ENCODE measurements around the gene STEAP3.

Gene STEAP3

GRCh38 chr2:119307419-119308140 is 83.9 kb downstream of the STEAP3 start:
- intact Hi-C loops (cut with micrococcal nuclease): no loop called here
- H3K36me3 Mint-ChIP-seq (ENCODE audit: low read depth): peaks cover 9% of the 10 kb centered on the region
- no peak overlapping the region for H3K27ac Mint-ChIP-seq
- H3K4me1 Mint-ChIP-seq (ENCODE audit: low read depth): no peaks in the 10 kb centered on the region
- no peaks in the 10 kb centered on the region for H3K27me3 Mint-ChIP-seq
- no peak overlapping the region for H3K4me3 Mint-ChIP-seq
- H3K9me3 Mint-ChIP-seq: no peaks in the 10 kb centered on the region

GRCh38 chr2:119308793-119309330 is 85.2 kb downstream of the STEAP3 start:
- no peaks in the 10 kb centered on the region for H3K27me3 Mint-ChIP-seq
- H3K4me1 Mint-ChIP-seq (ENCODE audit: low read depth): no peaks in the 10 kb centered on the region
- no peaks in the 10 kb centered on the region for H3K9me3 Mint-ChIP-seq
- H3K27ac Mint-ChIP-seq: no peak overlapping the region
- intact Hi-C loops (cut with micrococcal nuclease): no loop called here
- H3K36me3 Mint-ChIP-seq (ENCODE audit: low read depth): peaks cover 9% of the 10 kb centered on the region
- no peak overlapping the region for H3K4me3 Mint-ChIP-seq

GRCh38 chr2:119311371-119311770 is 87.7 kb downstream of the STEAP3 start:
- H3K4me1 Mint-ChIP-seq (ENCODE audit: low read depth): no peaks in the 10 kb centered on the region
- H3K36me3 Mint-ChIP-seq (ENCODE audit: low read depth): peaks cover 9% of the 10 kb centered on the region
- H3K27ac Mint-ChIP-seq: no peak overlapping the region
- H3K9me3 Mint-ChIP-seq: no peaks in the 10 kb centered on the region
- H3K27me3 Mint-ChIP-seq: no peaks in the 10 kb centered on the region
- no peak overlapping the region for H3K4me3 Mint-ChIP-seq
- intact Hi-C loops (cut with micrococcal nuclease): no loop called here

DNA sequence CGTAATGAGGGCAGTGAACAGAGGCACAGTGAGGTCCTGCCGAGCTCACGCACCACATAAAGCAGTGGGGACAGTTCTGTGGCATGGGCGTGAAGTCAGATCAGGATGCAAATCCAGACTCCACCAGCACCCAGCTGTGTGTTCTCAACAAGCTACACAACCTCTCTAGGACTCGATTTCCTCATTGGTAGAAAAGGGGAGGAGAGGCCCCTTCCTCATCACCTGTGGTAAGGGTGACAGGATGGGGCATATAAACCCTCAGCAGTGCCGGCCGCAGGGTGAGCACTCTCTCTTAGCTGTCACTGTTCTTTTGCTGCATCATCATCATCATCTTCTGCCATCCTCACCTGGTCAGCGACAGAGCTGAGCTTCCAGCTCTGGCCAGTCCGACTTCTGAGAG is 88.2 kb downstream of the STEAP3 start:
- H3K4me3 Mint-ChIP-seq: no peak overlapping the region
- no peaks in the 10 kb centered on the region for H3K27me3 Mint-ChIP-seq
- H3K9me3 Mint-ChIP-seq: no peaks in the 10 kb centered on the region
- peaks cover 9% of the 10 kb centered on the region for H3K36me3 Mint-ChIP-seq (ENCODE audit: low read depth)
- no peaks in the 10 kb centered on the region for H3K4me1 Mint-ChIP-seq (ENCODE audit: low read depth)
- intact Hi-C loops (cut with micrococcal nuclease): no loop called here
- H3K27ac Mint-ChIP-seq: no peak overlapping the region
